Panc1 (cell line): ENCODE measurements around the gene APOBEC2. TPM values are rescaled to one million over a fixed set of nuclear protein-coding genes. Genes with fewer than 3 reads are reported as not detected.

Experiments used
- ATAC-seq: fragments of 200-7000 bp; cut with Tn5 transposase; 2 replicates; pipeline ENCODE4 v1.9.1; 2020; ENCODE audit warnings: mild to moderate bottlenecking, moderate library complexity
- BruUV-seq: library from RNA; stranded (reverse); fragments of 400-500 nt; replicated peaks from 2 replicates; lab custom pipeline; 2021; lab: Mats Ljungman, UMichigan
- CTCF ChIA-PET: fragments of 300-600 bp; sonication (Branson Sonifier 250); formaldehyde crosslinking; loops from one replicate; lab custom pipeline; 2022; ENCODE audit warnings: antibody characterized with exemption; lab: Charles Lee
- POLR2A ChIA-PET: fragments of 300-600 bp; sonication (Branson Sonifier 250); formaldehyde crosslinking; loops from one replicate; lab custom pipeline; 2022; ENCODE audit warnings: antibody characterized with exemption; lab: Charles Lee
- DNase-seq: peaks from one replicate; pipeline ENCODE4 v3.0.0-alpha.2; 2010; ENCODE audit warnings: low read depth, low spot score
- H3K27ac ChIP-seq: 2 replicates; pipeline ENCODE4 v1.5.1; 2011; ENCODE audit warnings: mild to moderate bottlenecking, low read length, inconsistent platforms
- H3K27me3 ChIP-seq: fragments of 200-500 bp; sonication (Bioruptor generic); 2 replicates; pipeline ENCODE4 v1.6.0; 2014; ENCODE audit warnings: low read length, inconsistent platforms; ENCODE audit not compliant: control insufficient read depth, insufficient read depth
- H3K36me3 ChIP-seq: fragments of 200-500 bp; sonication (Bioruptor generic); 2 replicates; pipeline ENCODE4 v1.5.1; 2014; ENCODE audit warnings: inconsistent platforms, mild to moderate bottlenecking, low read length, moderate library complexity; ENCODE audit not compliant: control insufficient read depth, insufficient read depth
- H3K4me1 ChIP-seq: 2 replicates; pipeline ENCODE4 v1.5.1; 2011; ENCODE audit warnings: inconsistent platforms, mild to moderate bottlenecking, low read length, moderate library complexity; ENCODE audit not compliant: control insufficient read depth, insufficient read depth
- H3K4me3 ChIP-seq, 2 experiments: 2 replicates each; pipeline ENCODE4 v1.5.1; 2011 to 2012; ENCODE audit warnings: low read depth in 2 of 2, low read length in 2 of 2, mild to moderate bottlenecking in 2 of 2, inconsistent platforms in 1 of 2, moderate library complexity in 1 of 2
- H3K9me3 ChIP-seq: fragments of 200-500 bp; sonication (Bioruptor generic); 2 replicates; pipeline ENCODE4 v1.5.1; 2014; ENCODE audit warnings: low read depth, mild to moderate bottlenecking, inconsistent platforms, low read length, moderate library complexity; ENCODE audit not compliant: control insufficient read depth, insufficient read depth
- CTCF ChIP-seq: fragments of 450-650 bp; IDR thresholded peaks from 2 replicates; pipeline ENCODE4 v1.5.1; 2017; ENCODE audit warnings: mild to moderate bottlenecking
- POLR2AphosphoS5 ChIP-seq: IDR thresholded peaks from 2 replicates; pipeline ENCODE4 v1.6.1; 2012; ENCODE audit warnings: mild to moderate bottlenecking, low read depth, low read length, moderate library complexity
- REST ChIP-seq, 2 experiments: IDR thresholded peaks; 2 replicates each; pipeline ENCODE4 v1.6.1; 2011 to 2012; ENCODE audit warnings: low read depth in 2 of 2, control low read depth in 1 of 2, low read length in 1 of 2, mild to moderate bottlenecking in 1 of 2, moderate library complexity in 1 of 2; ENCODE audit not compliant: insufficient read depth in 1 of 2
- SIN3A ChIP-seq: IDR thresholded peaks from 2 replicates; pipeline ENCODE4 v1.6.1; 2012; ENCODE audit warnings: low read depth, mild to moderate bottlenecking, low read length, moderate library complexity, borderline replicate concordance; ENCODE audit not compliant: insufficient read depth
- TCF7L2 ChIP-seq: IDR thresholded peaks from 2 replicates; pipeline ENCODE4 v1.6.1; 2011; ENCODE audit warnings: mild to moderate bottlenecking, low read depth, low read length, inconsistent platforms
- in situ Hi-C: cut with HindIII; loops from 2 replicates; pipeline ENCODE4 v1.10.0; 2016; ENCODE audit warnings: low sequenced_read_pairs, low pct_unique_long_range_greater_than_20kb
- intact Hi-C: fragments of 100-400 bp; cut with micrococcal nuclease; formaldehyde crosslinking; loops from one replicate; pipeline ENCODE4 v1.10.0; 2022; ENCODE audit not compliant: unreplicated experiment
- total RNA-seq: library from RNA; stranded (reverse); gene quantifications from one replicate; pipeline ENCODE4 v1.2.1, GENCODE V29; 2021; ENCODE audit not compliant: unreplicated experiment

The APOBEC2 gene
- total RNA-seq, 1 experiment from 2014 or later = not detected

GRCh38 chr6:41097467-41098090, 44.6 kb downstream of the APOBEC2 start:
- CTCF ChIA-PET = no interaction called here
- no peak for DNase-seq
- intact Hi-C loops = loop anchor here (10.0 kb wide), 1 partner anchor 87 kb away; no protein-coding TSS in a partner anchor
- in situ Hi-C loops = no loop called here
- H3K4me1 ChIP-seq = no peaks in the 10 kb centered on the region
- no peaks in the 10 kb centered on the region for H3K9me3 ChIP-seq
- BruUV-seq = no TSS peak
- no peak overlapping the region for H3K4me3 ChIP-seq
- H3K27ac ChIP-seq = no peak overlapping the region
- no peak for ATAC-seq
- H3K36me3 ChIP-seq = peaks cover 38% of the 10 kb centered on the region
- POLR2A ChIA-PET = no interaction called here
- TF ChIP-seq SIN3A = no peak
- TF ChIP-seq REST (IDR thresholded peaks at IDR 0.05; ENCODE audit: insufficient read depth in 1 of 2, low read depth in 2 of 2, low read length in 1 of 2) = no peak
- no peak for TF ChIP-seq TCF7L2
- no peak for TF ChIP-seq POLR2AphosphoS5
- no peak for TF ChIP-seq CTCF
- no peaks in the 10 kb centered on the region for H3K27me3 ChIP-seq

GRCh38 chr6:41098366-41098765, 45.4 kb downstream of the APOBEC2 start:
- Histone ChIP-seq H3K4me3 (no peak overlapping the region), H3K27ac (no peak overlapping the region), H3K36me3 (peaks cover 32% of the 10 kb centered on the region), H3K27me3 (no peaks in the 10 kb centered on the region), H3K9me3 (no peaks in the 10 kb centered on the region), H3K4me1 (no peaks in the 10 kb centered on the region)
- TF ChIP-seq TCF7L2 (no peak), CTCF (no peak), REST (IDR thresholded peaks at IDR 0.05; ENCODE audit: insufficient read depth in 1 of 2, low read depth in 2 of 2, low read length in 1 of 2) (no peak), POLR2AphosphoS5 (no peak), SIN3A (no peak)
- ChIA-PET CTCF (no interaction called here), POLR2A (no interaction called here)
- intact Hi-C loops = loop anchor here (10.0 kb wide), 1 partner anchor 86 kb away; no protein-coding TSS in a partner anchor
- no peak for DNase-seq
- BruUV-seq = no TSS peak
- ATAC-seq = no peak
- in situ Hi-C loops = no loop called here
